Measurements from ENCODE around the gene HAVCR2. TPM values are rescaled to one million over a fixed set of nuclear protein-coding genes. Genes with fewer than 3 reads are reported as not detected.
"Not testable (repeated sequence)": the region's sequence is repeated elsewhere in the genome, so short reads cannot be mapped to it uniquely, and the experiment has no call there.

Gene HAVCR2
- total RNA-seq, 1 donor from 2014 or later, result 73.1 TPM

- peak overlapping the region; percentile 52 for H3K27ac Mint-ChIP-seq
- peaks cover 8% of the 10 kb centered on the region for H3K9me3 Mint-ChIP-seq
- H3K36me3 Mint-ChIP-seq (ENCODE audit: low read depth), result peaks cover 12% of the 10 kb centered on the region
- peaks cover 42% of the 10 kb centered on the region for H3K4me1 Mint-ChIP-seq
- DNase-seq, result peak; percentile 64
- intact Hi-C loops (cut with micrococcal nuclease), result loop anchor here (1.0 kb wide), 1 partner anchor 42 kb away; no protein-coding TSS in a partner anchor
- peak overlapping the region; percentile 1 for H3K4me3 Mint-ChIP-seq
- H3K27me3 Mint-ChIP-seq, result no peaks in the 10 kb centered on the region
Observed at GRCh38 chr5:157072508-157072907, 36.3 kb downstream of the HAVCR2 start.

- Mint-ChIP-seq H3K27ac (no peak overlapping the region), H3K36me3 (ENCODE audit: low read depth) (peaks cover 6% of the 10 kb centered on the region), H3K27me3 (no peaks in the 10 kb centered on the region), H3K9me3 (peaks cover 4% of the 10 kb centered on the region), H3K4me3 (no peak overlapping the region), H3K4me1 (peaks cover 38% of the 10 kb centered on the region)
- no peak for DNase-seq
- intact Hi-C loops (cut with micrococcal nuclease), result no loop called here
Observed at GRCh38 chr5:157069949-157070348, 38.9 kb downstream of the HAVCR2 start.

- peaks cover 5% of the 10 kb centered on the region for H3K36me3 Mint-ChIP-seq (ENCODE audit: low read depth)
- intact Hi-C loops (cut with micrococcal nuclease), result no loop called here
- no peak for DNase-seq
- peaks cover 32% of the 10 kb centered on the region for H3K4me1 Mint-ChIP-seq
- H3K27ac Mint-ChIP-seq, result no peak overlapping the region
- H3K9me3 Mint-ChIP-seq, result no peaks in the 10 kb centered on the region
- no peak overlapping the region for H3K4me3 Mint-ChIP-seq
- no peaks in the 10 kb centered on the region for H3K27me3 Mint-ChIP-seq
Observed at GRCh38 chr5:157068785-157069184, 40.1 kb downstream of the HAVCR2 start.

GRCh38 chr5:157068339-157068738 lies 40.5 kb downstream of the HAVCR2 start:
- intact Hi-C loops (cut with micrococcal nuclease), result no loop called here
- H3K36me3 Mint-ChIP-seq (ENCODE audit: low read depth), result peaks cover 3% of the 10 kb centered on the region
- H3K4me3 Mint-ChIP-seq, result no peak overlapping the region
- no peak overlapping the region for H3K27ac Mint-ChIP-seq
- no peaks in the 10 kb centered on the region for H3K9me3 Mint-ChIP-seq
- H3K27me3 Mint-ChIP-seq, result no peaks in the 10 kb centered on the region
- peaks cover 29% of the 10 kb centered on the region for H3K4me1 Mint-ChIP-seq
- no peak for DNase-seq

- no peak overlapping the region for H3K27ac Mint-ChIP-seq
- intact Hi-C loops (cut with micrococcal nuclease), result no loop called here
- H3K36me3 Mint-ChIP-seq (ENCODE audit: low read depth), result peaks cover 6% of the 10 kb centered on the region
Observed at GRCh38 chr5:157067005-157067404, 41.8 kb downstream of the HAVCR2 start.

GRCh38 chr5:157066080-157066479 lies 42.8 kb downstream of the HAVCR2 start:
- Mint-ChIP-seq H3K4me1 (peaks cover 11% of the 10 kb centered on the region), H3K36me3 (ENCODE audit: low read depth) (peaks cover 6% of the 10 kb centered on the region), H3K27ac (no peak overlapping the region), H3K27me3 (no peaks in the 10 kb centered on the region), H3K4me3 (no peak overlapping the region), H3K9me3 (no peaks in the 10 kb centered on the region)
- DNase-seq, result no peak
- intact Hi-C loops (cut with micrococcal nuclease), result no loop called here

More at GRCh38 chr5:157067005-157067404, 41.8 kb downstream of the HAVCR2 start:
- DNase-seq, result no peak
- H3K4me3 Mint-ChIP-seq, result no peak overlapping the region
- H3K4me1 Mint-ChIP-seq, result peaks cover 17% of the 10 kb centered on the region
- H3K27me3 Mint-ChIP-seq, result no peaks in the 10 kb centered on the region
- no peaks in the 10 kb centered on the region for H3K9me3 Mint-ChIP-seq

GRCh38 chr5:157063776-157064430 lies 44.9 kb downstream of the HAVCR2 start:
- H3K4me1 Mint-ChIP-seq, result peaks cover 13% of the 10 kb centered on the region

GRCh38 chr5:157059891-157060290 lies 49.0 kb downstream of the HAVCR2 start:
- H3K9me3 Mint-ChIP-seq, result no peaks in the 10 kb centered on the region
- H3K27me3 Mint-ChIP-seq, result no peaks in the 10 kb centered on the region
- no peak overlapping the region for H3K27ac Mint-ChIP-seq
- peaks cover 6% of the 10 kb centered on the region for H3K4me1 Mint-ChIP-seq
- peaks cover 2% of the 10 kb centered on the region for H3K36me3 Mint-ChIP-seq (ENCODE audit: low read depth)
- DNase-seq, result no peak
- no peak overlapping the region for H3K4me3 Mint-ChIP-seq
- intact Hi-C loops (cut with micrococcal nuclease), result no loop called here

More at GRCh38 chr5:157063776-157064430, 44.9 kb downstream of the HAVCR2 start:
- H3K27ac Mint-ChIP-seq, result no peak overlapping the region
- intact Hi-C loops (cut with micrococcal nuclease), result no loop called here
- peaks cover 6% of the 10 kb centered on the region for H3K36me3 Mint-ChIP-seq (ENCODE audit: low read depth)
- no peaks in the 10 kb centered on the region for H3K27me3 Mint-ChIP-seq
- DNase-seq, result no peak
- no peak overlapping the region for H3K4me3 Mint-ChIP-seq
- no peaks in the 10 kb centered on the region for H3K9me3 Mint-ChIP-seq

- no peaks in the 10 kb centered on the region for H3K9me3 Mint-ChIP-seq
- intact Hi-C loops (cut with micrococcal nuclease), result no loop called here
- H3K4me3 Mint-ChIP-seq, result no peak within 1 kb of the TSS
- peaks cover 6% of the 10 kb centered on the region for H3K4me1 Mint-ChIP-seq
- peaks cover 2% of the 10 kb centered on the region for H3K36me3 Mint-ChIP-seq (ENCODE audit: low read depth)
- no peak for DNase-seq
- no peaks in the 10 kb centered on the region for H3K27me3 Mint-ChIP-seq
- peak within 1 kb of the TSS; percentile 11 for H3K27ac Mint-ChIP-seq
Observed at GRCh38 chr5:157059093-157059539, 49.7 kb downstream of the HAVCR2 start, which contains the start of gene HAVCR1. HAVCR1 (minus strand) TSS chr5:157059116; CDS start chr5:157057943, 1,173 bp downstream.

GRCh38 chr5:157057459-157058370 lies 51.1 kb downstream of the HAVCR2 start:
- Mint-ChIP-seq H3K27ac (no peak overlapping the region), H3K27me3 (no peaks in the 10 kb centered on the region), H3K36me3 (ENCODE audit: low read depth) (peaks cover 2% of the 10 kb centered on the region), H3K4me1 (peaks cover 6% of the 10 kb centered on the region), H3K4me3 (no peak overlapping the region), H3K9me3 (no peaks in the 10 kb centered on the region)
- intact Hi-C loops (cut with micrococcal nuclease), result no loop called here
- DNase-seq, result no peak

GRCh38 chr5:157056848-157057247 lies 52.0 kb downstream of the HAVCR2 start:
- H3K4me1 Mint-ChIP-seq; H3K4me3 Mint-ChIP-seq; H3K36me3 Mint-ChIP-seq (ENCODE audit: low read depth); H3K27ac Mint-ChIP-seq; DNase-seq; H3K9me3 Mint-ChIP-seq; intact Hi-C loops (cut with micrococcal nuclease); H3K27me3 Mint-ChIP-seq: not testable (repeated sequence)

GRCh38 chr5:157051604-157052245 lies 57.1 kb downstream of the HAVCR2 start:
- Mint-ChIP-seq H3K4me3 (no peak overlapping the region), H3K9me3 (peaks cover 5% of the 10 kb centered on the region)
- intact Hi-C loops (cut with micrococcal nuclease), result no loop called here

GRCh38 chr5:157050050-157050449 lies 58.8 kb downstream of the HAVCR2 start:
- intact Hi-C loops (cut with micrococcal nuclease), result no loop called here
- Mint-ChIP-seq H3K27me3 (no peaks in the 10 kb centered on the region), H3K4me1 (peaks cover 38% of the 10 kb centered on the region), H3K4me3 (peak overlapping the region; percentile 75), H3K9me3 (peaks cover 5% of the 10 kb centered on the region), H3K36me3 (ENCODE audit: low read depth) (peaks cover 51% of the 10 kb centered on the region), H3K27ac (peak overlapping the region; percentile 77)
- DNase-seq, result peak; percentile 76

More at GRCh38 chr5:157051604-157052245, 57.1 kb downstream of the HAVCR2 start:
- H3K36me3 Mint-ChIP-seq (ENCODE audit: low read depth), result peaks cover 45% of the 10 kb centered on the region
- no peaks in the 10 kb centered on the region for H3K27me3 Mint-ChIP-seq
- H3K4me1 Mint-ChIP-seq, result peaks cover 31% of the 10 kb centered on the region
- no peak for DNase-seq
- H3K27ac Mint-ChIP-seq, result no peak overlapping the region

All from activated CD4-positive, alpha-beta T cell treated with anti-CD3 and anti-CD28 coated beads, Interleukin-2, amount 10 ng/mL, durations not matched to agents 24 days and 14 days (primary cell).